NB4 (cell line): ENCODE results near the gene KERA.

Source experiments
- POLR2A ChIP-seq: IDR thresholded peaks from 2 replicates; pipeline ENCODE4 v1.6.1; 2011; ENCODE audit warnings: mild to moderate bottlenecking; ENCODE audit not compliant: insufficient read length; ENCODE audit errors: extremely low read depth
- TF ChIP-seq, protein P1 (sequence below): IDR thresholded peaks from one replicate; pipeline ENCODE4 v1.5.1; 2012; ENCODE audit warnings: low read depth, low read length

DNA sequence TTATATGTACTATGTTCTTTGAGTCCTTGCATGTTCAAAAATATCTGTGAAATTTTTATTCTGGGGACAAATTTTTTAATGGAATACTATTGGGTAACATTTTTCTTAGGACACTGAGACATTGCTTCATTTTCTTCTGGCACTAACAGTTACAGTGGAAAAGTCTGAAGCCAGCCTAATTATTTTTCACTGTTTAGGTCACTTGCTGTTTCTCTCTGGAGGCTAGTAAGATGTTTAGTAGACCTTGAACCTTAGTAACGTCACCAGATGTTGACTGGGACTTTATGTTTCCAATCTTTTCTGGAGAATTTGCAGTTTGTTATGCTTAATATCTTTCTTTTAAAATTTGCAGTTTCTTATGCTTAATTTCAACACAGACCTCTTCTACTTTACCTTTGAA lies 40.8 kb downstream of the KERA start:
- TF ChIP-seq, protein P1, sequence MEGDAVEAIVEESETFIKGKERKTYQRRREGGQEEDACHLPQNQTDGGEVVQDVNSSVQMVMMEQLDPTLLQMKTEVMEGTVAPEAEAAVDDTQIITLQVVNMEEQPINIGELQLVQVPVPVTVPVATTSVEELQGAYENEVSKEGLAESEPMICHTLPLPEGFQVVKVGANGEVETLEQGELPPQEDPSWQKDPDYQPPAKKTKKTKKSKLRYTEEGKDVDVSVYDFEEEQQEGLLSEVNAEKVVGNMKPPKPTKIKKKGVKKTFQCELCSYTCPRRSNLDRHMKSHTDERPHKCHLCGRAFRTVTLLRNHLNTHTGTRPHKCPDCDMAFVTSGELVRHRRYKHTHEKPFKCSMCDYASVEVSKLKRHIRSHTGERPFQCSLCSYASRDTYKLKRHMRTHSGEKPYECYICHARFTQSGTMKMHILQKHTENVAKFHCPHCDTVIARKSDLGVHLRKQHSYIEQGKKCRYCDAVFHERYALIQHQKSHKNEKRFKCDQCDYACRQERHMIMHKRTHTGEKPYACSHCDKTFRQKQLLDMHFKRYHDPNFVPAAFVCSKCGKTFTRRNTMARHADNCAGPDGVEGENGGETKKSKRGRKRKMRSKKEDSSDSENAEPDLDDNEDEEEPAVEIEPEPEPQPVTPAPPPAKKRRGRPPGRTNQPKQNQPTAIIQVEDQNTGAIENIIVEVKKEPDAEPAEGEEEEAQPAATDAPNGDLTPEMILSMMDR = no peak
- no peak for TF ChIP-seq POLR2A
